GM21390 (cell line): ENCODE results near the gene PRR35.
"Not testable (repeated sequence)": the region's sequence is repeated elsewhere in the genome, so short reads cannot be mapped to it uniquely, and the experiment has no call there.

Experiments used
- ATAC-seq: cut with Tn5 transposase; IDR thresholded peaks from one replicate; pipeline ENCODE4 v1.9.1; 2021; ENCODE audit not compliant: unreplicated experiment

The PRR35 gene

DNA sequence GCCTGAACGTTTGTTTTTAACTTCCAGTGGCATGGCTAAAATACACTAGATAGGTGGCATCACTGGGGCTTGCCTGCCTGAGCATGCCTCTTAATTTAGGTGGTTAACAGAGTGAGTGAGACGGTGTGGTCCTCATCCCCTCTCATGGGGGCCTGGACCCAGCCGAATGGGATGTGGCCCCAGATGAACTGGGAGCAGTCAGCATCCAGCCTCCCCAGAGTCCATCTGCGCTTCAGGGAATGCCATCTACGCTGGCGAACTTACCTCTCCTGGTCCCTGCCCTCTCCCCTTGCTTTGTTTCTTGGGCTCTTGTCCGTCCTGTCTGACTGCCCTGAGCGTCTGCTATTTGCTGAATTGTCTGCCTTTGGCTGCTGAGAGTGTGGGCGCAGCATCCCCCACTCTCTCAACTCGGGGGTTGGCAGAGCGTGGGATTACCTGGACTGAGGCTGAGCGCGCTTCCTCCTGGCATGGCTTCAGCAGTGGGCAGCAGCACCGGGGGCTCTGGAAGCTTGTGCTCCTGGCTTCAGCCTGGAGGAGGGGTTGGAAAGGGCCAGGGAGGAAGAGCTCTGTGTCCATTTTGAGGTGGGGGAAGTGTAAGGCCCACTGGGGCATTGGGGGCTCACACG lies 31.8 kb downstream of the PRR35 start:
- ATAC-seq = no peak

DNA sequence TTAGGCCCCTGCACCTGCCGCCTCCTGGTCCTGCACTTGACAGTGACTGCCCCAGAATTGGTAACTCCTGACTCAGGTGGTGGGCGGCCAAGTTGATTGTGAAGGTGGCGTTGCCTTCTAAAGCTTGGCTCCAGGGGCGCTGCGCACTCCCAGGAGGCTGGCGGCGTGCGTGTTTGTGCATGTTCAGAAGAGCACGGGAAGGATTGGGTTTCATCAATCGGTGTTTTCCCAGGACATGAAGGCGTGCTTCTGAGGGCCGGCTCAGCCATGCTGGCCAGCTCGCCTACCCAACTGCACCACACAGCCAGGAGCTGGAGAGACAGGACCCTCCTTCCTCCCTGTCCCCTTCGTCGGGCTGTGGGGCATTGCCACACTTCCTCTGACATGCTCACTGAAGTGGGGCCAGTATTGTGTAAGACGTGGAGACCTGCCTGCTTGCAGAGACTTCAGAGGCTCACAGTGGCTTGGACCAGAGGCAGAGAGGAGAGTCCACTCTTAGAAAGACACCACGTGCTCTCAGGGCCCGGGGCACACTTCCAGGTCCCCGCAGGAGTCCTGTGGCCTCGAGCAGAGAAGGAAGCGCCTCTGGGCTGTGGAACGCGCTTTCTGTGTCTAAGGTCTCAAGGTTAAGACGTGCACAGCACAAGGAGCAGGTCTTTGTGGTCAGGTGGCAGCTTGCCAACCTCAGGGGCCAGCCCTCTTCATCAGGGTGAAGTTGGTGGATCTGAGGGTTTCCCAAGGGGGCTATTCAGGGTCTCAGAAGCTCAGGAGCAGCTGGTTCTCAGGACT lies 32.5 kb downstream of the PRR35 start:
- no peak for ATAC-seq

DNA sequence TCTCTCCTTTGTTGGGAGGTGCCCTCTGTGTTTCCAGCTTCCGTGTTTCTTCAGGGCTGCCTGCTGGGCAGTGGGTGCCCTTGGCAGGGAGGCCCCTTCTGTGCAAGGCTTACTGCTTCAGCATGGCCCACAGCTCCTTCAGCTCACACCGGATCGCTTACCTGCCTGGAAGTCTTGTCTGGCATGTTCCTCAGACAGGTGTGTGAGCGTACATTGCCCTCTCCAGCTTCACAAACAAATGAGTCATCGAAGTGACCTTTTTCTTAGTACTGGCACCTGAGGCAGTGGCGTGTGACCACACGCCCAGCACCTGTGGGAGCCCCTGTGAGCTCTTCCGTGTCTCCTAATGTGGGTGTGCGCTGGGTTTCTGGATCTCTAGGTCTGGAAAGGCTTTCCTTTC lies 33.2 kb downstream of the PRR35 start:
- ATAC-seq = no peak

DNA sequence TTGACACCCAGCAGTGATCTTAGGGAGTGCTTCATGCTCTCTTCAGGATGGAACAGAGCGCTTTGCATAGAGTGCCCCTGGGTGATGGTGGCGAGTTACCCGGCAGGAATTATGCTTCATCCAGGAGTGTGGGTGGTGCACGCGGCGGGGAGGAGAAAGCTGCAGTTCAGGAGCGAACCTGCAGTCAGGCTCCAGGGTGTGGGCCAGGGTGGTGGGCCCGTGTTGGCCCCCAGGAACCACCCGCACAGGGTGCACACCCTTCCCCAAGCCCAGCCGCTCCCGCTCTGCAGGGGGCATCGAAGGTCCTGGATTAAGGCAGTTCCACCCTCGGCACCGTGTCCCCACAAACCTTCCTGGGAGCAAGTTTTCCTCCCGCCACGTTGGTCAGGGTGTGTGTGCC lies 33.6 kb downstream of the PRR35 start:
- no peak for ATAC-seq

DNA sequence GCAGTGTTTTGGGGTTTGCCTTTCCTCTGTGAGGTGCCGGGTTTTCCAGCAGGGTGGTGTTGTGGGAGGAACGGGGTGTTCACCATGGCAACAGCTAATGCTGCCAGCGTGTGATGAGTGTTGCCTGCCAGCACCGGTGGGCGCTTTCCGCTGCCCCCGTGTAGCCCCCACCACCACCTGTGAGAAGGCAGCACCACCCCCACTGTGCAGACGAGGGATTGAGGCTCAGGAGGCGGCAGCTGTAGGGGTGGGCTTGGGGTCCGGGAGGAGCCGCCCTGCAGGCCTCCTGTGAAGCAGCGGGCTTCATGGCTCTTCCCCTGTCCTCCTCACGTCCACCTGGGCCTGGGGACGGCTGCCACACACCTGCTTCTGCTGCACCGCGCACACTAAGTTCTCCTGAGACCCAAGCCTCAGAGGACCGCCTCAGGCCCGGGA lies 34.9 kb downstream of the PRR35 start:
- ATAC-seq = no peak

DNA sequence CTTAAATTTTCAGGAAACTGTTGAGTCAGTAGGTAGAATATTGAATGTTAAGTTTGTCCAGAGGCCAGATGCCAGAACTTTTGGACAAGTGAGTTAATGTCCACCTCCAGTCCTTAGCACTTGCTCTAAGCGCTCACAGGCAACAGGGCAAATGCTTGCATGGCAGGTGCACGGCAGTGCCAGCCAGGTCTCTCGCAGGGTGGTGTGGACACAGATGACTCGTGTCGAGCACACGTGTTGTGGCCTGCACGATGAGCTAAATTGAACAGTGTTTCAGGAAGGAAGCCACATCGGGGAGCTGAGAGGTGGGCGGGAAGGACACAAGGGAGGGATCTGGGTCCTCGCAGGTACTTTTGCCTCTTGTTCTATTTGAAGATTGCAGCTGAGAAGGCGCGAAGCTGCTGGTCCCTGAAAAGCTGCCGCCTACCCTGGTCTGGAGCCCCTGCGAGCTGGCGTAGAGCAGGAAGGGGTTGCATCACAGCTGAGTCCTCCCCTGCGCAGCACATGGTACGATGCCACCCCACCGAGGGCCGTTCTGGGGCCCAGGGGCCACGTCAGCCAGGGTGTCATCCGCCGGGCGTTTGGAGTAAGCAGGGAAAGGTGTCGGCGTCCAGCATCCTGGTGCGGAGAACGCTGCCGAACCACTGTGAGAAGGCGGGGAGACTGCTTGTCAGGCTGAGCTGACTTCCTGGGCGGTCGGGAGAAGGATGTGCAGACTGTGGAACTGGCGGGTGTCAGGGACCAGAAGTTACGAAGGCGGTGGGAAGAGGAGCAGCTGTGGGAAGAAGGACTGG lies 35.9 kb downstream of the PRR35 start:
- ATAC-seq = no peak

DNA sequence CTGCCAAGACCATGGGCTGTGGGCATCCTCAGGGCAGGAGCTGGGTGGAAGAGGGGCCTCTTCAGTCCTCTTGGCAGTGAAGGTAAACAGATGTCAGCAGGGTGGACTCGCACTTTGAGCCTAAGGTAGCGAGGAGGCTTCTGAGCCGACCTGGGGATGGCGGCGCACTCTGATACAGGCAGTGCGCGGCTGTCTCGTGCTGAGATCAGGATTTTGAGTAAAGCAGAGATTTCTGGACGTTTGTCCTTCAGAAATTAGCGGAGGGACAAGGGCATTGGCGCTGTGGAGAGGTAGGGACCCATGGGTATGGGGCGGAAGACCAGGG lies 36.5 kb downstream of the PRR35 start:
- no peak for ATAC-seq

DNA sequence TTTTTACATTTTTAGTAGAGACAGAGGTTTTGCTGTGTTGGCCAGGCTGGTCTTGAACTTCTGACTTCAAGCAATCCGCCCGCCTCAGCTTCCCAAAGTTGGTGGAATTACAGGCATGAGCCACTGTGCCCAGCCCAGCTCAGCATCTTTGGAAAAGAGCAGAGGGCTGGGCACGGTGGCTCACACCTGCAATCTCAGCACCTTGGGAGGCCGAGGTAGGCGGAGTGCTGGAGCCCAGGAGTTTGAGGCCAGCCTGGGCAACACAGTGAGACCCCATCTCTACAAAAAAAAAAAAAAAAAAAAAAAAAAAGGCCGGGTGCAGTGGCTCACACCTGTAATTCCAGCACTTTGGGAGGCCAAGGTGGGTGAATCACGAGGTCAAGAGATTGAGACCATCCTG lies 37.5 kb downstream of the PRR35 start:
- ATAC-seq = not testable (repeated sequence)

DNA sequence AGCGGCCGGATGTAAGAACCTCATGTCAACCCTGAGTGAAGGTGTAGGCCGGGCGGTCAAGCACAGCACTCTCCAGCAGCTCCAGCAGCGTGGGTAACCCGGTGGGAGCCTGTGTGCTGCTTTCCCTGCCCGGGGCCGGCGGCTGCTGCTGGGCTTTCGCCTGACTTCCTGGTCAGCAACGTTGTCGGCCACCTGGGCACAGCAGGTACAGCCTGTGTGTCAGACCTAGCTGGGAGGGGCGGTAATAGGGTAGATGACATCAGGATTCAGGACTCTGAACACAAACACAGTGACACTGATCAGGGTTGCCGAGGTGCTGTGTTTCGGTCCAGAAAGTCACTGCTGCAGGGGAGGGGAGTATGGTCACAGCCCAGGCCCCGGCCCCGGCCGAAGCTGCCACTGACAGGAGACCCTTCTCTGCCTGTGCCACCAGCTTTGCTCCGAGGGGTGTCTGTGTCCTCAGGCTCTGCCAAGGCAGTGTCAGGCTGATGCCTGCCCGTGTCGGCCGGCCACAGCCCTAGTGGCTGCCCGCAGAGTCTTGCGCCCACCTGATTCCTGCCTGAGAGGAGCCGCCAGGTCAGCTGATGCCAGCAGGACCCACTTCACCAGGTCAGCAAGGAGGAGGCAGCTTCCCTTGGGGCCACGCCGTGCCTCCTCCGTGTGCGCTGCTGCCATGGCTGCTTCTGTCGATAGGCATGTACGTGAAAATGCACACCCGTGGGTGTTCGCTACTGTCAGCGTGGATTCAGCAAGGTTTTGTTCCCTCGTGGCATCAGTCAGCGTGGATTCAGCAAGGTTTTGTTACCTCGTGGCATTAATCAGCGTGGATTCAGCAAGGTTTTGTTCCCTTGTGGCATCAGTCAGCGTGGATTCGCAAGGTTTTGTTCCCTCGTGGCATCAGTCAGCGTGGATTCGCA lies 38.9 kb downstream of the PRR35 start:
- no peak for ATAC-seq

DNA sequence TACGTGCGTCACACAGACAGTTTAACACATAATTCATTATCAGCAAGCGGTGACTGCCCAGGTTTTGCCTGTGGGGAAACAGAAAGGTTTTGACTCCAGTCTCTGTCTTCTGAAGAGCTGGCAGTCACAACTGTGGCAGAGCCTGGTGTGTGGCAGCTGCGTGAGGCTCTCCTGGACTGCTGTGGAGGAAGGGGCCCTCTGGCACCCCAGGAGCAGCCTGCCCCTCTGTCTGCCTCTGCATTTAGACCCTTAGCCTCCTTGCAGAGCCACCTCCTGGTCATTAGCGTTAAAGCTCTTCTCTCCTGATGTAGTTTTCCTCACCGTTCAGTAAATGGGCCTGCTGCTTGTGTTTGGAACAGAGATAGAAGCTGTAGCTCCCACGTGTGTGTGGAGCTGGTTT lies 40.6 kb downstream of the PRR35 start:
- no peak for ATAC-seq

DNA sequence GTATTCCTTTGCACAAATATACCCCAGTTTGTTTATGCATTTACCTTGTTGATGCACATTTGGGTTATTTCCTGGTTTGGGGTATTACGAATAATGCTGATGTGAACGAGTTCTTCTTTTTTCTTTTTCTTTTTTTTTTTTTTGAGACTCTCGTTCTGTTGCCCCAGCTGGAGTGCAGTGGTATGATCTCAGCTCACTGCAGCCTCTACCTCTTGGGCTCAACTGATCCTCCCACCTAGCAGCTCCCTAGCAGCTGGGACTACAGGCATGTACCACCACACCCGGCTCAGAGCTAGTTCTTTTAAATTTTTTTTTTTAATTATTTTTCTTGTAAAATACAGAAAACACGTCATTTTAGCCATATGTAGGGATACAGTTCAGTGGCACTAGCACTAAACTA lies 43.7 kb downstream of the PRR35 start:
- ATAC-seq = no peak

DNA sequence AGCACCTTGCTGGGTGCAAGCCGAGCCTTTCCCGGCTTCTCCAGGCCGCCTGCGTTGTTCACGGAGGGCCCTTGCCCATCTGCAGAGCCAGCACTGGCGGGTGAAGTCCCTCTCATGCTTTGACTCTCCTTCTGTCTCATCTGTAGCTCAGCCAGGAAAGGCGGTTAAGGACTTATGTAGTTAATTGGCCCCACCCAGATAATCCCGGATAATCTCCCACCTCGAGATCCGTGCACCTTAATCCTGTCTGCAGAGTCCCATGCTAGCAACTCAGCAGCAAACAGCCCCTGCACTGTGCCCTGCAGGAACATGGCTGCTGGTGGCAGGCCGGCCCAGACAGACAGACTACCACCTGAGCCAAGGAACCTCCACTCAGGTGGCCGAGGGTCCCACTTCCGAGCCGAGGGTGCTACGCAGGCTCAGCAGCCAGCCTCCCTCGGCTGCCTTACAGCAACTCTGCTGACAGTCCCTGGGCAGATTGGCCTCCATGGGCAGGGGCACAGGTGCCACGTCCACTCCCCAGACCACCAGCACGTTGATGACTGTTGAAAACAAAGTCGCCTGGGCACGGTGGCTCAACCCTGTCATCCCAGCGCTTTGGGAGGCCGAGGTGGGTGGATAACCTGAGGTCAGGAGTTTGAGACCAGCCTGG lies 46.6 kb downstream of the PRR35 start:
- ATAC-seq = no peak

DNA sequence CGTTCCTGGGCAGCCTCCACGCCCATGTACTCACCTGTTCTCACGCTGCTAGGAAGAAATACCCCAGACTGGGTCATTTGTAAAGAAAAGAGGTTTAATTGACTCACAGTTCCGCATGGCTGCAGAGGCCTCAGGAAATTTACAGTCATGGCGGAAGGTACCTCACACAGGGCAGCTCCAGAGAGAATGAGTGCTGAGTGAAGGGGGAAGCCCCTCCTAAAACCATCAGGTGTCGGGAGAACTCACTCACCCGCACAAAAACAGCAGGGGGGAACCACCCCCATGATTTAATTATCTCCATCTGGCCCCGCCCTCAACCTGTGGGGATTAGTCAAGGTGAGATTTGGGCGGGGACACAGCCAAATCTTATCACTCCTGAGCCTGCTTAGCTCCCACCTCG lies 47.8 kb downstream of the PRR35 start:
- no peak for ATAC-seq

DNA sequence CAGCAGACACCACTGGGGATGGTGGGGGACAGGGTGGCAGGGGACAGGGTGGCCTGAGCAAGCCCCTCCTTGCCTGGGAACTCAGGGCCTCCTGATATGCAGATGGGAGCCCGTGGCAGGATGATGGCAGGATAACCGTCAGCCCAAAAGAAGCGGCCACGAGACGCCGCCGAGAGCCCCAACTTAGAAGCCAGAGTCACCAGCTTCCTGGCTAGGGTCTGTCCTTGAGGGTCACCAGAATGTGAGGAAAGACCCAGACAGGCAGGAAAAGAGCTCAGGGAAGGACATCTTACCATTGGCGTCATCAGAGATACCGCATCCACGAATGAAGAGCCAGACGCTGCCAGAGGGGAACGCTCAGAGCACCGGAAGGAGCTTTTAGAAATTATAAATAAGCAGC lies 49.1 kb downstream of the PRR35 start:
- ATAC-seq = no peak

DNA sequence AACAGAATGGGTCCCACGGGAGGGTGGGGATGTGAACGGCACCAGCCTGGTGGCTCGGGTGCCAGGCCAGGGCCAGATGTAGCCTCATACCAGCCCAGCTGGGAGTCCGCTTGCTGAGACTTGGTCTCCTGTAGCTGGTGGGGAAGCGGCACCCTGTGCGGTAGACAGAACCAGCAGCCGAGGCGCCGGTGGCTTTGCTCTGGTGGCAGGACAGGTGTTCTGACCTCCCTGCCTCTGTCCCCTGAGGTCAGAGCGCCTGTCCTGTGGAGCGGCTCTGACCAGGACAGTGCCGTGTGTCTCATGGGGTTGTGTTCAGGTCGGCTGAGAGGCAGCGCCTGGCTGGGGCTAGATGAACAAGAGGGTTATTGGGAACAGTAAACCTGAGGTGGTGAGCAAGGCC lies 49.8 kb downstream of the PRR35 start:
- ATAC-seq = no peak

DNA sequence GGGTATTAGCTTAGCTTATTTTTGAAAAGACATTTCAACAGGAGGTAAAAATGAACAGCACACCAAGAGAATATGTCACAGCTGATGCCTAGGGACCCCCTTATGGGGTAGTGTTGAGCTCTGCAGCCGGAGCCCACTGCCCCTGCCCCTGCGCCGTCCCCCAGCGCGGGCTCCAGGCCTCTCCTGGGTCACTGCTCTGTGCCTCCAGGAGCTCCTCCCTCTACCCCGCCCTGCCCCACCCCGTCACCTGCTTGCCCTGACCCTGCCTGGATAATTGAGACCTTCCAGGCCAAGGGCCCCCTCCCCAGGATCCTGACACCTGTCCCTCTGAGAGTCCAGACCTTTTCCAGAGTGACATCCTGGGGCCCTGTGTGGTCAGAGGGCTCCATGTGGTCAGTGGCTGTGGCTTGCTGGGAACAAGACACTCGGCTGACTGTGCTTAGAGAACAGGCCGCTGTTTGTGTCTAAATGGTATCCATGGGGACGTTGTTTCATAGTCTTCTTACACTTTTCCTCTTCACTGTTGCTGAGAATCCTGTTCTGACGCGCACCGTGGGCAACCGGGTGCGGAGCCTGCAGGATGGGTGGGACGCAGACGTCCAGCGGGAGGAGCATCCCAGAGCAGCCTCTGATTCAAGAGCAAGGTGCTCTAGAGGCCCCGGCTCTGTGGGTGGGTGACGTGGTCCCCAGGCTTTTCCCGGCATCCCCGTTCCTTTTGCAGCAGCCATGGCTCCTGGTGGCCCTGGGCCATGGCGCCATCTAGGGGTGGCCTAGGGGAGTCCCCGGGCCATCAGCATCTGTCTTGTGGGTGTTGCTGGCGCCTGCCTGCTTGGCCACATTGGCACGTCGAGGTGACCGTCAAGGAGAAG lies 50.6 kb downstream of the PRR35 start:
- ATAC-seq = no peak

DNA sequence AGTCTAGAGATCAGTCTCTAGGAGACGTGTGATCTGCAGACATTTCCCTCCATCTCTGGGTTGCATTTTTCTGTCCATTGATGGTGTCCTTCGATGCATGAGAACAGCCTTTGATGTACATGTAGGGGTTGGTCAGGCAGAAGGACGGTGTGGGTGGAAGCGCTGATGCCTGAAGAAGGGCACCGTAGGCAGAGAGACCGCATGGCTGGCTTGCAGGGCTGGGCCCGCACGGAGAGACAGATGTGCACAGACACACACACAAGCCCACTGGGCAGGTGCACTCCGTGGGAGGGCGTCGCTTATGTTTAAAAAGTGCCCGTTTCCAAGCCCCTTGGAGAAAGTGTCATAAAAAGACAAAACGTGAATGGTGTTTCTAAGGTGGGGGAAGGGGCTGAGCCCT lies 54.9 kb downstream of the PRR35 start:
- ATAC-seq = no peak
